ENCODE results near the gene TRMT10C.
"Not testable (repeated sequence)": the region's sequence is repeated elsewhere in the genome, so short reads cannot be mapped to it uniquely, and the experiment has no call there.

Gene TRMT10C

DNA sequence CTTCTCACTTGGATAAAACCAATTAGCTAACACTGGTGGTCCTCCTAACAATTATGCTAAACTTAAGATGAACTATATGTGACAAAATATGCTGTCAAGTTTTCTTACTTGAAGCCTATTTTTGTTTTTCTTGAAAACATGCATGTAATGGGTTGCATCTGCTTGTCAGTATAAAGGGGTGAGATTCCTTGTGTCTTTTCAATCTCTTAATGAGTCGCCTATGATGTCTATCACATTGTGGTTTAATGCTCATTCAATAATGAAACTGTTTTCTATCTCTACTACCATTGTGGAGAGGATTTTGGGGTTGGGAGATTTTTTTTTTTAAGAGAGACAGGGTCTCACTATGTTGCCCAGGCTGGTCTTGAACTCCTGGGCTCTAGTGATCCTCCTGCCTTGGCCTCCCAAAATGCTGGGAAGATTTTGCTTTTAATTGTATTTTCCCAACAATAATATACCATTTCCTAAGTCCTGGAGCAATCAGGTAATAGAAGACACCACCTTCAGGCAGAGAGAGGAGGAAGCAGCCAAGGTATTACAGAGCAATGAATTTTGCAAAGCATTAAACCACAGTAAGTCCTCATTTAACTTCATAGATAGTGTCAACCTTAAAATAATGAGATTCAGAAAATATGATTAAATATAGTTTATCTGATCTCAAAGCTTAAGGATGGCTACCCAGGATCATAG is 17.4 kb upstream of the TRMT10C start:
- H3K4me3 ChIP-seq (ENCODE audit: low read length), result no peak overlapping the region
- TF ChIP-seq, protein P1, sequence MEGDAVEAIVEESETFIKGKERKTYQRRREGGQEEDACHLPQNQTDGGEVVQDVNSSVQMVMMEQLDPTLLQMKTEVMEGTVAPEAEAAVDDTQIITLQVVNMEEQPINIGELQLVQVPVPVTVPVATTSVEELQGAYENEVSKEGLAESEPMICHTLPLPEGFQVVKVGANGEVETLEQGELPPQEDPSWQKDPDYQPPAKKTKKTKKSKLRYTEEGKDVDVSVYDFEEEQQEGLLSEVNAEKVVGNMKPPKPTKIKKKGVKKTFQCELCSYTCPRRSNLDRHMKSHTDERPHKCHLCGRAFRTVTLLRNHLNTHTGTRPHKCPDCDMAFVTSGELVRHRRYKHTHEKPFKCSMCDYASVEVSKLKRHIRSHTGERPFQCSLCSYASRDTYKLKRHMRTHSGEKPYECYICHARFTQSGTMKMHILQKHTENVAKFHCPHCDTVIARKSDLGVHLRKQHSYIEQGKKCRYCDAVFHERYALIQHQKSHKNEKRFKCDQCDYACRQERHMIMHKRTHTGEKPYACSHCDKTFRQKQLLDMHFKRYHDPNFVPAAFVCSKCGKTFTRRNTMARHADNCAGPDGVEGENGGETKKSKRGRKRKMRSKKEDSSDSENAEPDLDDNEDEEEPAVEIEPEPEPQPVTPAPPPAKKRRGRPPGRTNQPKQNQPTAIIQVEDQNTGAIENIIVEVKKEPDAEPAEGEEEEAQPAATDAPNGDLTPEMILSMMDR (IDR thresholded peaks at IDR 0.05; ENCODE audit: insufficient read depth, low read depth, low read length, missing control alignments), result peak; percentile 57
- DNase-seq (ENCODE audit: low read depth), result no peak

DNA sequence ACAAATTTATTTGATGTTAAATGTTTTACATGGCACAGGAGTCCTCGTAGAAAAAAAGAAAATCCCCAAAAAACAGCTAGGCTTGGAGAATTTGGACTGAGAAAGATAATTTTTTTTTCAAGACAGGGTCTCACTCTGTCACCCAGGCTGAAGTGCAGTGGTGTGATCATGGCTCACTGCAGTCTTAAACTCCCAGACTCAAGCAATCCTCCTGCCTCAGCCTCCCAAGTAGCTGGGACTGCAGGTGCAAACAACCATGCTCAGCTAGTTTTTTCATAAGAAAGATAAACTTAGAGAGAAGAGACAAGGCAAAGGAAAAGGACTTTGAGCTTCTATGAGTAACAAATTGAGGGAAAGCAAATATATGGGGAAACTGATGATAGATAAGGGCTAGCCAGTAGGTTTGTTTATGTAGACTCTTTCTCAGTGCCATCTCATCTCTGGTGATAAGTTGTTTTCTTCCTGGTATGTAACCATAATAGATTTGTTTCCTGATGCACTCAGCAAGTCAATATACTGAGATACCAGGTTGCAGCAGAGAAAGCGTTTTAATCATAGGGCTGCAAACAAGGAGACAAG is 13.1 kb upstream of the TRMT10C start:
- H3K4me3 ChIP-seq (ENCODE audit: low read length), result no peak overlapping the region
- TF ChIP-seq, protein P1 (IDR thresholded peaks at IDR 0.05; ENCODE audit: insufficient read depth, low read depth, low read length, missing control alignments), result no peak
- no peak for DNase-seq (ENCODE audit: low read depth)

DNA sequence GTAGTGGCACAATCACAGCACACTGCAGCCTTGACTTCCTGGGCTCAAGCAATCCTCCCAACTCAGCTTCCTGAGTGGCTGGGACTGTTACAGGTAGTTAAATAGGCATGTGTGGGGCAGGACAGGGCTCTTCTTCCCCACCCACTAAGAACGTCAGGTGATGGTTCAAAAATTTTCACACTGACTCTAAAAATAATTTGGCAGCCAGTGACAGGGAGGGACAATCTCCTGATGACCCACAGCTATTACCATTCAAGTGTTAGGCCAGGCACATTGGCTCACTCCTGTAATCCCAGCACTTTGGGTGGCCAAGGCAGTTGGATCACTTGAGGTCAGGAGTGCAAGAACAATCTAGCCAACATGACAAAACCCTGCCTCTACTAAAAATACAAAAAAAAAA is 12.2 kb upstream of the TRMT10C start:
- H3K4me3 ChIP-seq (ENCODE audit: low read length), result no peak overlapping the region
- DNase-seq (ENCODE audit: low read depth), result no peak
- TF ChIP-seq, protein P1 (IDR thresholded peaks at IDR 0.05; ENCODE audit: insufficient read depth, low read depth, low read length, missing control alignments), result no peak

DNA sequence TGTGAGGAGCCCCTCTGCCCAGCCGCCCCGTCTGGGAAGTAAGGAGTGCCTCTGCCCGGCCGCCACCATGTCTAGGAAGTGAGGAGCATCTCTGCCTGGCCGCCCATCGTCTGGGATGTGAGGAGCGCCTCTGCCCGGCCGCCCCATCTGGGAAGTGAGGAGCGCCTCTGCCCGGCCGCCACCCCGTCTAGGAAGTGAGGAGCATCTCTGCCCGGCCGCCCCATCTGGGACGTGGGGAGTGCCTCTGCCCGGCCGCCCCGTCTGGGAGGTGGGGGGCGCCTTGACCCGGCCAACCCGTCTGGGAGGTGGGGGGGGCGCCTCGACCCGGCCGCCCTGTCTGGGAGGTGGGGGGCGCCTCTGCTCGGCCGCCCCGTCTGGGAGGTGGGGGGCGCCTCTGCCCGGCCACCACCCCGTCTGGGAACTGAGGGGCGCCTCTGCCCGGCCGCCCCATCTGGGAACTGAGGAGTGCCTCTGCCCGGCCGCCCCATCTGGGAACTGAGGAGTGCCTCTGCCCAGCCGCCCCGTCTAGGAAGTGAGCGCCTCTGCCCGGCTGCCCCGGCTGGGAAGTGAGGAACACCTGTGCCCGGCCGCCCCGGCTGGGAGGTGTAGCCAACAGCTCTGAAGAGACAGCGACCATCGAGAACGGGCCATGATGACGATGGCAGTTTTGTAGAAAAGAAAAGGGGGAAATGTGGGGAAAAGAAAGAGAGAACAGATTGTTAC is 10.1 kb upstream of the TRMT10C start:
- not testable (repeated sequence) for DNase-seq (ENCODE audit: low read depth); H3K4me3 ChIP-seq (ENCODE audit: low read length)

DNA sequence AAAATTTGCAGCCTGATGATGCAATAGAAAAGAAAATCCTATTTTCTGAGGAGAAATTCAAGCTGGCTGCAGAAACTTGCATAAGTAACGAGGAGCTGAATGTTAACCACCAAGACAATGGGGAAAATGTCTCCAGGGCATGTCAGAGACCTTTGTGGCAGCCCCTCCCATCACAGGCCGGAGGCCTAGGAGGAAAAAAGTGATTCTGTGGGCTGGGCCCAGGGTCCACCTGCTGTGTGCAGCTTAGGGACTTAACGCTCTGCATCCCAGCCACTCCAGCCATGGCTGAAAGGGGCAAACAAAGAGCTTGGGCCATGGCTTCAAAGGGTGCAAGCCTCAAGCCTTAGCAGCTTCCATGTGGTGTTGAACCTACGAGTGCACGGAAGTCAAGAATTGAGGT is 8.3 kb upstream of the TRMT10C start:
- H3K4me3 ChIP-seq (ENCODE audit: low read length); DNase-seq (ENCODE audit: low read depth): not testable (repeated sequence)

DNA sequence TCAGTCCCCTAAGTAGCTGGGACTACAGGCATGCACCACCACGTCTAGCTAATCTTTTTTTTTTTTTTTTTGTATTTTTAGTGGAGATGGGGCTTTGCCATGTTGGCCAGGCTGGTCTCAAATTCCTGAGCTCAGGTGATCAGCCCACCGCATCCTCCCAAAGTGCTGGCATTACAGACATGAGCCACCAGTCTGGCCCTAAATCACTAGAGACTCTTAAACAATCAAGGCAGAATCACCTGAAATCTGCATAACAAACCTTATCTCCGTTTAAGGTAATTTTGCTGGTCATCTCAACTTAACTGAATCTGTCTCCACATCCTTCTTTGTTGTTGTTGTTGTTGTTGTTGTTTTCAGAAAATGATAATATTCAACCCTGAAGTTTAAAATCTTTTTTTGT is 5.6 kb upstream of the TRMT10C start:
- H3K4me3 ChIP-seq (ENCODE audit: low read length), result no peak overlapping the region
- TF ChIP-seq, protein P1 (IDR thresholded peaks at IDR 0.05; ENCODE audit: insufficient read depth, low read depth, low read length, missing control alignments), result no peak

DNA sequence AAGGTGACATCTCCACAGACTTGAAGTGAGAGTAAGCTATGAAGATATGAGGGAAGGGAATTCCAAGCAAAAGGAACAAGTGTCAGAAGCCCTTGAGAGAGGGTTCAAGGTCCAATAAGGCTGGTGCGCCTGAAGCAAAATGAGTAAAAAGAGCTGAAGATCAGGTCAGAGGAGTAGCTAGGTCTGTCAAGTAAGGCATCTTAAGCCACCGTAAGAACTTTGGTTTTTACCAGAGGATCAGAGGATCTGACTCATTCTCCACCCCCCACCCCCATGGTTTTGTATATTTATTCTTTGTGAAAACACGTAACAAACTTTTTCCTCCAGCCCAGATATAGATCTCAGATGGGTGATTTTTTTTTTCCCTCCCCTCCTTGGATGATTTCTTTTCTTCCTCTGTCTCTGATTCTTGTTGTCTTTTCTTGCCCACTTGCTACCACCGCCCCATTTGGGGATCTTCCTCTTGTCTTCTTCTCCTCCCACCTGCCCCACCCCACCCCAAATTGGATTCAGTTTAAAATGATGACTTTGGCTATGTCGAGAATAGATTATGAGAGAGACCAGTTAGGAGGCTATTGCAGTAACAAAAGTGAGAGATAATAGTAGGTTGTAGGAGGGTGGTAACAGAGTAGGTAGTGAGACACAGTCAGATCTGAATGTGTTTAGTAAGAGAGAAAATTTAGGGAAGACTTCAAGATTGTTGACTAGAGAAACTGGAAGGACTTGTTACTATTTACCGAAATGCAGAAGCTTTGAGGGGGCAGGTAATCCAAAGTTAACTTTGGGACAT is 6.1 kb downstream of the TRMT10C start:
- DNase-seq (ENCODE audit: low read depth), result no peak
- TF ChIP-seq, protein P1 (IDR thresholded peaks at IDR 0.05; ENCODE audit: insufficient read depth, low read depth, low read length, missing control alignments), result no peak
- no peak overlapping the region for H3K4me3 ChIP-seq (ENCODE audit: low read length)

More for the DNA sequence above, 5.6 kb upstream of the TRMT10C start:
- no peak for DNase-seq (ENCODE audit: low read depth)
